A549 (cell line): Measurements from ENCODE around the gene RAB41. TPM values are rescaled to one million over a fixed set of nuclear protein-coding genes. Genes with fewer than 3 reads are reported as not detected.
A peak's percentile ranks its signal among the peaks of the same experiment; 100 is the strongest.

ENCODE experiments used
- ATAC-seq, 2 experiments: fragments of 200-7000 bp in 1 of 2; fragments of >200 bp in 1 of 2; cut with Nextera tagmentation in 1 of 2; cut with Tn5 transposase in 1 of 2; 3 replicates each; pipeline versions ENCODE4 v1.8.0 to v1.9.1; 2018 to 2020; ENCODE audit warnings: mild to moderate bottlenecking in 1 of 2, moderate library complexity in 1 of 2
- CTCF ChIA-PET: fragments of 300-600 bp; sonication (Branson Sonifier 250); formaldehyde crosslinking; extraction: SDS; loops from one replicate; lab custom pipeline; 2021; ENCODE audit warnings: antibody characterized with exemption, inconsistent platforms; lab: Yijun Ruan, JAX
- POLR2A ChIA-PET: fragments of 350-600 bp; formaldehyde crosslinking; extraction: SDS; loops from one replicate; lab custom pipeline; 2021; ENCODE audit warnings: antibody characterized with exemption, inconsistent platforms; lab: Yijun Ruan, JAX
- DNase-seq, 2 experiments: peaks; one replicate each; pipeline versions ENCODE4 v3.0.0 to v3.0.0-alpha.2; 2011 to 2016; ENCODE audit warnings: low read depth in 1 of 2, low spot score in 1 of 2
- FAIRE-seq: peaks from 2 replicates; lab custom pipeline; 2011; peaks lifted over from hg19 to GRCh38; lab: Jason Lieb, UNC
- H3K27ac ChIP-seq, 2 experiments: fragments of >200 bp; sonication (Bioruptor Twin); formaldehyde crosslinking; 3 replicates each; pipeline ENCODE4 v1.5.1; 2016 to 2017
- H3K4me1 ChIP-seq: fragments of >200 bp; sonication (Bioruptor Twin); formaldehyde crosslinking; 3 replicates; pipeline ENCODE4 v1.6.1; 2016
- H3K4me2 ChIP-seq: fragments of >200 bp; sonication (Bioruptor Twin); formaldehyde crosslinking; 3 replicates; pipeline ENCODE4 v1.6.1; 2016
- H3K4me3 ChIP-seq: fragments of >200 bp; sonication (Bioruptor Twin); formaldehyde crosslinking; 3 replicates; pipeline ENCODE4 v1.5.1; 2016
- H3K9me3 ChIP-seq: fragments of >200 bp; sonication (Bioruptor Twin); formaldehyde crosslinking; 3 replicates; pipeline ENCODE4 v1.6.1; 2016
- BHLHE40 ChIP-seq: IDR thresholded peaks from 2 replicates; pipeline ENCODE4 v1.6.1; 2012; ENCODE audit warnings: low read depth, low read length, inconsistent platforms
- CBX2 ChIP-seq: fragments of 200-600 bp; sonication (generic); IDR thresholded peaks from 2 replicates; pipeline ENCODE4 v1.6.1; 2016; ENCODE audit warnings: low read depth, mild to moderate bottlenecking, borderline replicate concordance
- CBX8 ChIP-seq: fragments of 200-600 bp; sonication (generic); IDR thresholded peaks from 2 replicates; pipeline ENCODE4 v1.6.1; 2016
- CEBPB ChIP-seq, 2 experiments: fragments of >200 bp in 1 of 2; sonication (Bioruptor Twin) in 1 of 2; formaldehyde crosslinking in 1 of 2; IDR thresholded peaks; 2 replicates each; pipeline ENCODE4 v1.6.1; 2012 to 2016
- EHF ChIP-seq: fragments of 250-450 bp; sonication (Bioruptor Pico); IDR thresholded peaks from 2 replicates; pipeline ENCODE4 v1.5.0; 2020; ENCODE audit warnings: mild to moderate bottlenecking
- EHMT2 ChIP-seq: fragments of 200-600 bp; sonication (generic); IDR thresholded peaks from 2 replicates; pipeline ENCODE4 v1.6.1; 2016; ENCODE audit warnings: antibody characterized with exemption, low read depth, mild to moderate bottlenecking, moderate library complexity
- EP300 ChIP-seq, 2 experiments: fragments of >200 bp; sonication (Bioruptor Twin); formaldehyde crosslinking; IDR thresholded peaks; 2 replicates in 1 of 2; 3 replicates in 1 of 2; pipeline ENCODE4 v1.6.1; 2016 to 2017
- HEYL ChIP-seq: fragments of 250-450 bp; sonication (Bioruptor Pico); IDR thresholded peaks from 2 replicates; pipeline ENCODE4 v1.8.0; 2021; ENCODE audit warnings: mild to moderate bottlenecking, moderate library complexity
- HOXA7 ChIP-seq: fragments of 250-450 bp; sonication (Bioruptor Pico); IDR thresholded peaks from 2 replicates; pipeline ENCODE4 v1.5.0; 2020; ENCODE audit warnings: mild to moderate bottlenecking, moderate library complexity
- HOXB13 ChIP-seq: fragments of 250-450 bp; sonication (Bioruptor Pico); IDR thresholded peaks from 2 replicates; pipeline ENCODE4 v1.5.0; 2020; ENCODE audit warnings: low read depth, mild to moderate bottlenecking, moderate library complexity
- HOXB5 ChIP-seq: fragments of 250-450 bp; sonication (Bioruptor Pico); IDR thresholded peaks from 2 replicates; pipeline ENCODE4 v1.5.0; 2020; ENCODE audit warnings: mild to moderate bottlenecking, moderate library complexity
- MAFK ChIP-seq: fragments of 450-650 bp; IDR thresholded peaks from 2 replicates; pipeline ENCODE4 v1.6.1; 2014; ENCODE audit not compliant: partially characterized antibody
- MYC ChIP-seq: IDR thresholded peaks from 2 replicates; pipeline ENCODE4 v1.6.1; 2012; ENCODE audit warnings: mild to moderate bottlenecking, inconsistent platforms, low read length, improper control_type of control experiment, borderline replicate concordance
- RARB ChIP-seq: fragments of 250-450 bp; sonication (Bioruptor Pico); IDR thresholded peaks from 2 replicates; pipeline ENCODE4 v1.8.0; 2021; ENCODE audit warnings: mild to moderate bottlenecking, moderate library complexity
- RCOR1 ChIP-seq: fragments of 150-350 bp; IDR thresholded peaks from 2 replicates; pipeline ENCODE4 v1.6.1; 2014; ENCODE audit warnings: antibody characterized with exemption, low read length, low read depth
- RFX5 ChIP-seq: fragments of 450-650 bp; IDR thresholded peaks from 2 replicates; pipeline ENCODE4 v1.7.1; 2014; ENCODE audit warnings: antibody characterized with exemption, mild to moderate bottlenecking, moderate library complexity
- RNF2 ChIP-seq: fragments of 200-600 bp; sonication (generic); IDR thresholded peaks from 2 replicates; pipeline ENCODE4 v1.6.1; 2016; ENCODE audit warnings: low read depth, mild to moderate bottlenecking, antibody characterized with exemption, moderate library complexity, borderline replicate concordance
- SMC3 ChIP-seq: fragments of >200 bp; sonication (Bioruptor Twin); formaldehyde crosslinking; IDR thresholded peaks from 3 replicates; pipeline ENCODE4 v1.6.1; 2018; ENCODE audit warnings: inconsistent platforms
- TFCP2L1 ChIP-seq: fragments of 250-450 bp; sonication (Bioruptor Pico); IDR thresholded peaks from 2 replicates; pipeline ENCODE4 v1.5.0; 2021; ENCODE audit warnings: mild to moderate bottlenecking
- ZFP36 ChIP-seq: fragments of 450-650 bp; IDR thresholded peaks from 2 replicates; pipeline ENCODE4 v1.6.1; 2014; ENCODE audit warnings: borderline replicate concordance; ENCODE audit not compliant: partially characterized antibody
- WGBS: methylation state at CpG from one replicate; pipeline ENCODE4 v1.1.6; 2017; ENCODE audit errors: missing lambda C conversion rate; 5-methylcytosine and 5-hydroxymethylcytosine counted together
- polyA plus RNA-seq, 4 experiments: library from polyadenylated mRNA; depleted of rRNA in 3 of 4; stranded (reverse); fragments of >200 nt; fragmentation: RNase III in 1 of 4; extraction: RNeasy Plus Mini Kit Qiagen cat#74134 plus additional on column Dnase treatment in 1 of 4; gene quantifications; 2 replicates in 3 of 4; 3 replicates in 1 of 4; pipeline ENCODE4 v1.2.3, GENCODE V29; 2011 to 2017
- TF ChIP-seq, protein P1 (sequence below): fragments of >200 bp; sonication (Bioruptor Twin); formaldehyde crosslinking; IDR thresholded peaks from 3 replicates; pipeline ENCODE4 v1.5.1; 2016
- TF ChIP-seq, protein P2 (sequence below): fragments of 250-450 bp; sonication (Bioruptor Pico); IDR thresholded peaks from 2 replicates; pipeline ENCODE4 v1.5.0; 2020; ENCODE audit warnings: low read depth, mild to moderate bottlenecking, moderate library complexity
- TF ChIP-seq, protein P3 (sequence below): fragments of >200 bp; sonication (Bioruptor Twin); formaldehyde crosslinking; IDR thresholded peaks from 2 replicates; pipeline ENCODE4 v1.6.1; 2016
- TF ChIP-seq, protein P4 (sequence below): fragments of 150-350 bp; IDR thresholded peaks from 2 replicates; pipeline ENCODE4 v1.6.1; 2014; ENCODE audit warnings: low read depth, mild to moderate bottlenecking, low read length
- TF ChIP-seq, protein P5 (sequence below): IDR thresholded peaks from 2 replicates; pipeline ENCODE4 v1.6.1; 2012
- TF ChIP-seq, protein P6 (sequence below): fragments of 450-650 bp; IDR thresholded peaks from 2 replicates; pipeline ENCODE4 v1.6.1; 2014; ENCODE audit warnings: antibody characterized with exemption

The RAB41 gene
- polyA plus RNA-seq, 2 of the 4 experiments (the other 2 are of a cell fraction): not detected

DNA sequence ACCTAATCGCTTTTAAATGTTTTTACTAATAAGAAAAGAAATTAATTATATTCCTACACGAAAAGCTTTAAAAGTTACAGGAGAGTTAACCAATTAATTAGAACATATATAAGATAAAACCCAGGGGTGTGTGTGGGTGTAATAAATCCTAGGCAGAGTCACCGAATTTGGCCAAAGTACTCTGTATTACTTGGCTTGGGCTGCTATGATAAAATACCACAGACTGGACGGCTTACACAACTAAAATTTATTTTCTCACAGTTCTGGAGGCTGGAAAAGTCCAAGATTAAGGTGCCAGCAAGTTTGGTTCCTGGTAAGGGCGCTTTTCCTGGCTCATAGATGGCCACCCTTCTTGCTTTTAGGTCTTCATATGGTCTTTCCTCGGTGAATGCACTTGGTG lies 37.1 kb upstream of the RAB41 start:
- DNase-seq (no peak), FAIRE-seq (peak; percentile 18), ATAC-seq (no peak)
- Histone ChIP-seq H3K4me3 (no peak overlapping the region), H3K4me2 (no peak overlapping the region), H3K27ac (no peak overlapping the region), H3K9me3 (no peaks in the 10 kb centered on the region), H3K4me1 (no peaks in the 10 kb centered on the region)
- 45% methylated on average over 6 of the region's 6 CpGs for WGBS
- TF ChIP-seq EHMT2: no peak
- TF ChIP-seq EP300 (IDR thresholded peaks at IDR 0.05): no peak
- TF ChIP-seq MYC: no peak
- no peak for TF ChIP-seq TFCP2L1 (CRISPR knock-in tag)
- CTCF ChIA-PET: interaction anchor here (0.9 kb wide), 1 partner anchor 8 kb away, joined by 3 read pairs; no protein-coding TSS in a partner anchor
- POLR2A ChIA-PET: no interaction called here

DNA sequence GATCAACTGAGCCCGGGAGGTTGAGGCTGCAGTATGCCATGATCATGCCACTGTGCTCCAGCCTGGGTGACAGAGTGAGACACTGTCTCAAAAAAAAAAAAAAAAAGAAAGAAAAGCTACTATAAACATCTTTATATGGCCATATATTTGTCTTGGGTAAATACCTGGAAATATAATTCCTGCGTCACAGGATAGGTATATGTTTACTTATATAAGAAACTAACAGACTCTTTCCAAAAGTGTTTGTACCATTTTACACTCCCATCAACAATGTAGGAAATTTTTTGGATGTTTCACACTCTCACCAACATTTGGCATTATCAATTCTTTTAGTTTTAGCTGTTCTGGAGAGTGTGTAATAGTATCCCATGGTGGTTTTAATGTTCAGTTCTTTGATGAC lies 34.7 kb upstream of the RAB41 start:
- DNase-seq (no peak), ATAC-seq (no peak), FAIRE-seq (no peak)
- H3K4me3 ChIP-seq: no peak overlapping the region
- CTCF ChIA-PET: no interaction called here
- H3K4me2 ChIP-seq: no peak overlapping the region
- TF ChIP-seq RCOR1 (no peak), CBX2 (no peak), RFX5 (no peak), MAFK (no peak), ZFP36 (no peak), RNF2 (no peak), HOXB13 (CRISPR knock-in tag) (no peak)
- TF ChIP-seq, protein P1, sequence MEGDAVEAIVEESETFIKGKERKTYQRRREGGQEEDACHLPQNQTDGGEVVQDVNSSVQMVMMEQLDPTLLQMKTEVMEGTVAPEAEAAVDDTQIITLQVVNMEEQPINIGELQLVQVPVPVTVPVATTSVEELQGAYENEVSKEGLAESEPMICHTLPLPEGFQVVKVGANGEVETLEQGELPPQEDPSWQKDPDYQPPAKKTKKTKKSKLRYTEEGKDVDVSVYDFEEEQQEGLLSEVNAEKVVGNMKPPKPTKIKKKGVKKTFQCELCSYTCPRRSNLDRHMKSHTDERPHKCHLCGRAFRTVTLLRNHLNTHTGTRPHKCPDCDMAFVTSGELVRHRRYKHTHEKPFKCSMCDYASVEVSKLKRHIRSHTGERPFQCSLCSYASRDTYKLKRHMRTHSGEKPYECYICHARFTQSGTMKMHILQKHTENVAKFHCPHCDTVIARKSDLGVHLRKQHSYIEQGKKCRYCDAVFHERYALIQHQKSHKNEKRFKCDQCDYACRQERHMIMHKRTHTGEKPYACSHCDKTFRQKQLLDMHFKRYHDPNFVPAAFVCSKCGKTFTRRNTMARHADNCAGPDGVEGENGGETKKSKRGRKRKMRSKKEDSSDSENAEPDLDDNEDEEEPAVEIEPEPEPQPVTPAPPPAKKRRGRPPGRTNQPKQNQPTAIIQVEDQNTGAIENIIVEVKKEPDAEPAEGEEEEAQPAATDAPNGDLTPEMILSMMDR: no peak
- H3K4me1 ChIP-seq: no peaks in the 10 kb centered on the region
- WGBS: 41% methylated on average over 2 of the region's 2 CpGs
- H3K9me3 ChIP-seq: no peaks in the 10 kb centered on the region
- POLR2A ChIA-PET: no interaction called here
- no peak overlapping the region for H3K27ac ChIP-seq

DNA sequence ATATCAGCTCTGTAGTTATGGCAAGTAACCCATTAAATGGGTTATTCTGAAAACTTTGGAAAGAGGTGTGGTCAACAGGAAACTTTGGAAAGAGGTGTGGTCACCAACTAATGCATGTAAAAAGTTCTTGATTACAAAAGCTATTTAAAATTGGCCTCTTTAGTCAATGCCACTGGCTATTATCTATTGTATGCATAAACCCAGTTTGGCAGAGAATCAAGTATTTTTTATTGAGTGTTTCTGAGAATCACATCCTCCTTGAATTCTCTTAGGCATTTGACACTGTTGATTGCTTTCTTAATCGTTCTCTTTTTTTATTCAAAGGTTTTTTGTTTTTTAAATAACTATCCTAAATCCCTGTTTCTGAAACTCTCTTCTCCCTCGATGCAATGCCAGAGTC lies 29.5 kb upstream of the RAB41 start:
- ATAC-seq (no peak), DNase-seq (no peak)
- H3K27ac ChIP-seq: no peak overlapping the region
- CTCF ChIA-PET: interaction anchor here (0.6 to 0.9 kb wide), 2 partner anchors 10 to 23 kb away, joined by 3 to 4 read pairs; no protein-coding TSS in a partner anchor
- no peaks in the 10 kb centered on the region for H3K9me3 ChIP-seq
- POLR2A ChIA-PET: no interaction called here
- 24% methylated on average over 2 of the region's 2 CpGs for WGBS
- no peak overlapping the region for H3K4me3 ChIP-seq
- TF ChIP-seq CEBPB (IDR thresholded peaks at IDR 0.05) (no peak), CBX2 (no peak), EHF (CRISPR knock-in tag) (no peak)
- TF ChIP-seq, protein P2, sequence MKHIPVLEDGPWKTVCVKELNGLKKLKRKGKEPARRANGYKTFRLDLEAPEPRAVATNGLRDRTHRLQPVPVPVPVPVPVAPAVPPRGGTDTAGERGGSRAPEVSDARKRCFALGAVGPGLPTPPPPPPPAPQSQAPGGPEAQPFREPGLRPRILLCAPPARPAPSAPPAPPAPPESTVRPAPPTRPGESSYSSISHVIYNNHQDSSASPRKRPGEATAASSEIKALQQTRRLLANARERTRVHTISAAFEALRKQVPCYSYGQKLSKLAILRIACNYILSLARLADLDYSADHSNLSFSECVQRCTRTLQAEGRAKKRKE: no peak
- TF ChIP-seq, all 56 proteins: peak for 0
- H3K4me1 ChIP-seq: peaks cover 5% of the 10 kb centered on the region; the same call in 1 of the 3 replicates
- no peak overlapping the region for H3K4me2 ChIP-seq
- no peak for FAIRE-seq

DNA sequence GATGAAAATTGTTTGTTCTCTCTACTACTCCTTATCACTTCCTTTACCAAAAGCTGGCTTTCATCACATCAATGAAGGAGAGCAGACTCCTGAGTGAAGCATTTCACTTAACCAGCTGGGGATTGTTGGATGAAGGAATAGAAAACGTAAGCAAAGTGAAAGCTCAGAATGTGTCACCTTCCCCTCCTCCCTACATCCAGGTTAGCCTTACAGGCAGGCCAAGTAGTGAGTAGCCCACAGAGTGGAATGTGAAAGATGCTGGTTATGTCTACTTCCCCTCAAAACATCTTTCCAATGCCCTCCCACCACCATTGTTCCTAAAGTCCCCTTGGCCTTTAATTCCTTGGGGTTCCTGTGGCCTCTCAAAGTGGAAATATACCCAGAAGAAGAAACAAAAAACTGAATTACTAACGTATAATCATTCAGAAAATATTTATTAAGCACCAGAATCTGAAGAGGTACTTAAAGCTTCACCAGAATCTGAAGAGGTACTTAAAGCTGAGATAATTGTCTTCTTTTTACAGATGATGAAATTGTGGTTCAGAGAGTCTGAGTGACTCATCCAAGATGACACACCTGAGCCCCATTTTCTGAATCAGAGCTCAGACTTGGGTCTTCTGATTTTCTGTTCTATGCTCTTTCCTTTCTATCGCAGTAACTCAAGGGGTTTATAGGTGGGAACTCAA lies 28.5 kb upstream of the RAB41 start:
- ChIA-PET CTCF (interaction anchor here (0.6 to 0.7 kb wide), 2 partner anchors 157 to 299 kb away, joined by 3 read pairs; no protein-coding TSS in a partner anchor), POLR2A (interaction anchor here (1.3 kb wide), 1 partner anchor 120 kb away, joined by 4 read pairs; the partner anchor contains the start of gene IGBP1)
- no peak for TF ChIP-seq HOXB5
- no peak for TF ChIP-seq RARB (CRISPR knock-in tag)
- TF ChIP-seq, protein P3, sequence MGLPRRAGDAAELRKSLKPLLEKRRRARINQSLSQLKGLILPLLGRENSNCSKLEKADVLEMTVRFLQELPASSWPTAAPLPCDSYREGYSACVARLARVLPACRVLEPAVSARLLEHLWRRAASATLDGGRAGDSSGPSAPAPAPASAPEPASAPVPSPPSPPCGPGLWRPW: no peak
- TF ChIP-seq, protein P4, sequence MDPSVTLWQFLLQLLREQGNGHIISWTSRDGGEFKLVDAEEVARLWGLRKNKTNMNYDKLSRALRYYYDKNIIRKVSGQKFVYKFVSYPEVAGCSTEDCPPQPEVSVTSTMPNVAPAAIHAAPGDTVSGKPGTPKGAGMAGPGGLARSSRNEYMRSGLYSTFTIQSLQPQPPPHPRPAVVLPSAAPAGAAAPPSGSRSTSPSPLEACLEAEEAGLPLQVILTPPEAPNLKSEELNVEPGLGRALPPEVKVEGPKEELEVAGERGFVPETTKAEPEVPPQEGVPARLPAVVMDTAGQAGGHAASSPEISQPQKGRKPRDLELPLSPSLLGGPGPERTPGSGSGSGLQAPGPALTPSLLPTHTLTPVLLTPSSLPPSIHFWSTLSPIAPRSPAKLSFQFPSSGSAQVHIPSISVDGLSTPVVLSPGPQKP: no peak
- TF ChIP-seq BHLHE40: no peak
- TF ChIP-seq HOXA7: no peak
- no peak for TF ChIP-seq SMC3
- no peak for TF ChIP-seq CBX8
- TF ChIP-seq HEYL: no peak
- TF ChIP-seq, protein P5, sequence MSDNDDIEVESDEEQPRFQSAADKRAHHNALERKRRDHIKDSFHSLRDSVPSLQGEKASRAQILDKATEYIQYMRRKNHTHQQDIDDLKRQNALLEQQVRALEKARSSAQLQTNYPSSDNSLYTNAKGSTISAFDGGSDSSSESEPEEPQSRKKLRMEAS: no peak
- TF ChIP-seq, protein P6, sequence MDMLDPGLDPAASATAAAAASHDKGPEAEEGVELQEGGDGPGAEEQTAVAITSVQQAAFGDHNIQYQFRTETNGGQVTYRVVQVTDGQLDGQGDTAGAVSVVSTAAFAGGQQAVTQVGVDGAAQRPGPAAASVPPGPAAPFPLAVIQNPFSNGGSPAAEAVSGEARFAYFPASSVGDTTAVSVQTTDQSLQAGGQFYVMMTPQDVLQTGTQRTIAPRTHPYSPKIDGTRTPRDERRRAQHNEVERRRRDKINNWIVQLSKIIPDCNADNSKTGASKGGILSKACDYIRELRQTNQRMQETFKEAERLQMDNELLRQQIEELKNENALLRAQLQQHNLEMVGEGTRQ: no peak
- no peak for TF ChIP-seq HOXB13 (CRISPR knock-in tag)
- Histone ChIP-seq H3K9me3 (no peaks in the 10 kb centered on the region), H3K27ac (no peak overlapping the region), H3K4me3 (no peak overlapping the region), H3K4me2 (no peak overlapping the region), H3K4me1 (peaks cover 5% of the 10 kb centered on the region; the same call in 1 of the 3 replicates)
- WGBS: 52% methylated on average over 3 of the region's 3 CpGs
- FAIRE-seq: no peak
- no peak for DNase-seq
- ATAC-seq: no peak
